ENCODE data around the gene XAB2. TPM values are rescaled to one million over a fixed set of nuclear protein-coding genes. Genes with fewer than 3 reads are reported as not detected.

The XAB2 gene
- total and polyA plus RNA-seq, 2 donors (not counting 3 experiments of a cell fraction or from before 2014, with no cell fraction given), result 37.3 to 47.6 TPM

- no TSS peak for BruUV-seq (replicated peaks)
- Histone ChIP-seq H4K20me1 (replicated peaks; ENCODE audit: control insufficient read depth, extremely low read depth, insufficient read depth, low read length) (no peaks in the 10 kb centered on the region), H3K36me3 (ENCODE audit: control insufficient read depth in 2 of 2, extremely low read depth in 1 of 2, insufficient read depth in 2 of 2, low read length in 2 of 2) (no peaks in the 10 kb centered on the region), H3K27me3 (ENCODE audit: control insufficient read depth in 2 of 2, insufficient read depth in 2 of 2, low read length in 2 of 2) (no peaks in the 10 kb centered on the region), H3K79me2 (ENCODE audit: control insufficient read depth, insufficient read depth, low read length) (no peaks in the 10 kb centered on the region), H2AFZ (ENCODE audit: low read depth, low read length) (no peak overlapping the region), H3K9me3 (replicated peaks; ENCODE audit: control insufficient read depth, insufficient read depth, low read length) (no peaks in the 10 kb centered on the region), H3K4me1 (ENCODE audit: control insufficient read depth, extremely low read depth, insufficient read depth, low read length) (no peaks in the 10 kb centered on the region), H3K9me1 (replicated peaks; ENCODE audit: control insufficient read depth, extremely low read depth, insufficient read depth, low read length) (no peaks in the 10 kb centered on the region), H3K4me3 (replicated peaks in 1 of 3; ENCODE audit: insufficient read depth in 1 of 3, low read depth in 1 of 3, low read length in 3 of 3) (no peak overlapping the region), H3K9ac (replicated peaks; ENCODE audit: extremely low read depth, insufficient read depth, low read length) (no peak overlapping the region), H3K4me2 (ENCODE audit: insufficient read depth, low read length) (no peak overlapping the region), H3K27ac (ENCODE audit: insufficient read depth, low read depth, low read length) (no peak overlapping the region)
- intact Hi-C loops (cut with micrococcal nuclease) (no loop called here), dilution Hi-C loops (cut with MboI; ENCODE audit: extremely low pct_ligation_motif_present, low sequenced_read_pairs) (no loop called here)
- FAIRE-seq, result no peak
- no peak for DNase-seq (ENCODE audit: low read depth, low spot score)
- no peak for TF ChIP-seq CTCF (IDR thresholded peaks at IDR 0.05; ENCODE audit: extremely low read depth in 1 of 2, insufficient read depth in 1 of 2, low read depth in 1 of 2, low read length in 2 of 2)
- TF ChIP-seq POLR2AphosphoS5 (IDR thresholded peaks at IDR 0.05; ENCODE audit: insufficient read depth, low read depth, low read length), result no peak
- TF ChIP-seq POLR2A (IDR thresholded peaks at IDR 0.05; ENCODE audit: low read depth, low read length), result no peak
- no peak for TF ChIP-seq GATA2 (IDR thresholded peaks at IDR 0.05; ENCODE audit: insufficient read depth, insufficient read length, low read depth, low read length)
- no peak for TF ChIP-seq EZH2 (IDR thresholded peaks at IDR 0.05; ENCODE audit: borderline replicate concordance, low read depth, low read length, severe bottlenecking)
- TF ChIP-seq MAX (IDR thresholded peaks at IDR 0.05; ENCODE audit: insufficient read depth, insufficient read length), result no peak
- no peak for TF ChIP-seq JUN (IDR thresholded peaks at IDR 0.05; ENCODE audit: borderline replicate concordance, insufficient read depth, insufficient read length, low read depth)
- no peak for TF ChIP-seq MYC (IDR thresholded peaks at IDR 0.05; ENCODE audit: low read depth, low read length)
- no peak for TF ChIP-seq FOS (IDR thresholded peaks at IDR 0.05; ENCODE audit: borderline replicate concordance, insufficient read depth, low read length)
- POLR2A ChIA-PET, result no interaction called here
- CTCF ChIA-PET, result no interaction called here
Measured at GRCh38 chr19:7610491-7611240, 18.7 kb downstream of the XAB2 start.

All from endothelial cell of umbilical vein (primary cell).